Pancreas (tissue), 10 donors: Measurements from ENCODE around the gene MNX1. TPM values are rescaled to one million over a fixed set of nuclear protein-coding genes. Genes with fewer than 3 reads are reported as not detected.

Experiments used
- ATAC-seq, 4 donors: fragments of 200-7000 bp; cut with Tn5 transposase; one replicate each; pipeline versions ENCODE4 v1.8.0 to v1.9.1; 2020; ENCODE audit warnings: mild to moderate bottlenecking in 4 of 4, moderate library complexity in 4 of 4
- DNase-seq, 6 donors: peaks; one replicate each; pipeline ENCODE4 v3.0.0-alpha.2; 2020
- FAIRE-seq: peaks from 2 replicates; lab custom pipeline; 2012; peaks lifted over from hg19 to GRCh38; lab: Jason Lieb, UNC
- H3K27ac ChIP-seq, 4 donors: fragments of 200-600 bp; sonication (generic); 1 replicate in 3 of 4; 2 replicates in 1 of 4; pipeline versions ENCODE4 v1.5.0 to v1.8.0; 2020
- H3K27me3 ChIP-seq, 4 donors: fragments of 200-600 bp; one replicate each; pipeline ENCODE4 v1.8.0; 2021
- H3K36me3 ChIP-seq, 3 donors: fragments of 200-600 bp; sonication (generic) in 1 of 3; one replicate each; pipeline versions ENCODE4 v1.5.0 to v1.8.0; 2020 to 2021
- H3K4me1 ChIP-seq, 3 donors: fragments of 200-600 bp; one replicate each; pipeline ENCODE4 v1.8.0; 2021
- H3K4me3 ChIP-seq, 4 donors: fragments of 200-600 bp; sonication (generic) in 2 of 4; one replicate each; pipeline versions ENCODE4 v1.5.0 to v1.8.0; 2020 to 2021
- H3K9me3 ChIP-seq, 4 donors: fragments of 200-600 bp; one replicate each; pipeline ENCODE4 v1.8.0; 2021
- WGBS, 2 donors: extraction: QIAGEN DNeasy Blood & Tissue Kit; methylation state at CpG; one replicate each; pipeline ENCODE4 v1.1.7; 2013; 5-methylcytosine and 5-hydroxymethylcytosine counted together
- intact Hi-C, 3 donors: fragments of 100-400 bp; cut with DNase I; formaldehyde crosslinking; loops; one replicate each; pipeline versions ENCODE4 v1.11.1 to v1.14.2; 2022
- polyA plus RNA-seq, 2 donors: library from polyadenylated mRNA; stranded (reverse); fragments of 200-250 nt; gene quantifications; one replicate each; pipeline ENCODE4 v1.2.3, GENCODE V29; 2013
- total RNA-seq, 6 donors: library from RNA; stranded (reverse); fragmentation: NEBNext Ultra II Directional in 4 of 6; extraction: Animal tissue kit (Norgen Biotek cat#: 25700) in 4 of 6; gene quantifications; one replicate each; pipeline versions ENCODE4 v1.2.1 to v1.2.4, GENCODE V29; 2021 to 2023
- TF ChIP-seq, protein P1 (sequence below), 4 donors: fragments of 200-600 bp; sonication (generic) in 3 of 4; IDR thresholded peaks; one replicate each; pipeline versions ENCODE4 v1.5.0 to v1.8.0; 2021; ENCODE audit warnings: antibody characterized with exemption in 4 of 4
- donor health status: healthy with polysubstance abuse.
- donor health status: DM: no; HTN: no; CAD: no; lungs with moderate emphysema.
- donor health status: DM: no; HTN: no; CAD: no.
- donor health status: control.
- donor health status: control.
- donor health status: Bipolar disorder and iron deficiency.
- donor health status: DM: yes; HTN: yes; CAD: no.
- donor health status: DM: no; HTN: no; CAD: no.
- donor health status: DM: no; HTN: no; CAD: no.
- donor health status: DM: yes; HTN: yes; CAD: no.

Gene MNX1
- total and polyA plus RNA-seq, 8 donors: 15.6 to 47.3 (median 21.9) TPM

DNA sequence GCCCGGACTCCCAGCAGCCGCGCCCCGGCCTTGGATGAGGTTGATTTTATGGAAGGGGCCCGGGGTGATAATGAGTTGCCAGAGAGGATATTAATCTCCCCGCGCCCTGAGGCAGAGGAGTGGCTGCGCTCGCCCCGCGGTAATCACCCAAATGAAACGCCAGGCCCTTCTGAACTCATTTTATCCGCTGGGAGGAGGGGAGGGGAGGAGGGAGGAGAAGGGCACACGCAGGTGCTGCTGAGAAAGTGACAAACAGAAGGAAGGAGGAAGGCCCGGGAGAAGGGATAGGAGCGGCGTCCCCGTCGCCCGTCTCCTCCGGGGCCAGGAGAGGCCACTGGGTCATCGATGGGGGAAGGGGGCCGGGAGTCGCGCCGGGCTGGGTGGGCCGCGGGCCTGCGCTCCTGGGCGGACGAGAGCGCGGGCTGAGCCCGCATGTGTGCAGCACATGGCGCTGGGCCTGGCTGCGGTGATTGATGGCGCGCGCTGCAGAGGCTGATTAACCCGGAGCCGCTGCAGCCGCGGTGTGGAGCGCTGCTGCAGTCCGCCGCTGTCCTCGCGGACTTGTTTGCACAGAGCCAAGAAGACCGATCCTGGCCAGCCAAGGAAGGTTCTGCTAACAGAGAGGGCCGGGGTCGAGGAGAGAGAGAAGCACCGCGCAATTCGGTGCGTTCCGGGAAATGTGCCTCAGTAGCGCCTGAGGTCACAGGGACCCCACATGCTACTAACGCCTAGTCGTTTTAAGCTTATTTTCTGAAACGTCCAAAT, 6.5 kb downstream of the MNX1 start:
- no peak for FAIRE-seq
- TF ChIP-seq, protein P1, sequence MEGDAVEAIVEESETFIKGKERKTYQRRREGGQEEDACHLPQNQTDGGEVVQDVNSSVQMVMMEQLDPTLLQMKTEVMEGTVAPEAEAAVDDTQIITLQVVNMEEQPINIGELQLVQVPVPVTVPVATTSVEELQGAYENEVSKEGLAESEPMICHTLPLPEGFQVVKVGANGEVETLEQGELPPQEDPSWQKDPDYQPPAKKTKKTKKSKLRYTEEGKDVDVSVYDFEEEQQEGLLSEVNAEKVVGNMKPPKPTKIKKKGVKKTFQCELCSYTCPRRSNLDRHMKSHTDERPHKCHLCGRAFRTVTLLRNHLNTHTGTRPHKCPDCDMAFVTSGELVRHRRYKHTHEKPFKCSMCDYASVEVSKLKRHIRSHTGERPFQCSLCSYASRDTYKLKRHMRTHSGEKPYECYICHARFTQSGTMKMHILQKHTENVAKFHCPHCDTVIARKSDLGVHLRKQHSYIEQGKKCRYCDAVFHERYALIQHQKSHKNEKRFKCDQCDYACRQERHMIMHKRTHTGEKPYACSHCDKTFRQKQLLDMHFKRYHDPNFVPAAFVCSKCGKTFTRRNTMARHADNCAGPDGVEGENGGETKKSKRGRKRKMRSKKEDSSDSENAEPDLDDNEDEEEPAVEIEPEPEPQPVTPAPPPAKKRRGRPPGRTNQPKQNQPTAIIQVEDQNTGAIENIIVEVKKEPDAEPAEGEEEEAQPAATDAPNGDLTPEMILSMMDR (IDR thresholded peaks at IDR 0.05): no peak
- WGBS, 2 donors: 60 to 61% methylated on average over 60 of the region's 60 CpGs

DNA sequence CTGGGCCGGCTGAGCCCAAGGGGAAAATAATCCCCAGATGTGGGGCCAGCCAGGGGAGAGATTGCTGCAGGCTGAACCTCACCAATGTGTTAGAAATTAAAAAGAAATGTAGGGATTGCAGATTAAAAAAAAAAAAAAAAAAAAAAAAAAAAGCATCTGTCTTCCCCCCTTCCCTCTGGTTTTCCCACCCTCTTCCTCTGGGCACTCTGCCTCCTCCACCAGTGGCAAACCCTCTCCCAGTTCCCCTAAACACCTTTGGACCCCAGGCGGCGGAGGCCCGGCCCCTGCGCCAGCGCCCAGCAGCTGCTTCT, 7.1 kb downstream of the MNX1 start:
- H3K27me3 ChIP-seq: no peaks in the 10 kb centered on the region
- peak overlapping the region; percentile 42 to 90 (median 68) for H3K27ac ChIP-seq
- WGBS, 2 donors: 53 to 65% methylated on average over 6 of the region's 6 CpGs
- no peaks in the 10 kb centered on the region for H3K9me3 ChIP-seq
- intact Hi-C loops: loop anchor here in 1 of 3 donors (10.0 kb wide), 1 partner anchor 131 kb away; the partner anchor contains the start of gene UBE3C
- TF ChIP-seq, protein P1 (IDR thresholded peaks at IDR 0.05): no peak
- peak overlapping the region in 1 of 4 donors; percentile 84 for H3K4me3 ChIP-seq
- ATAC-seq (no peak), FAIRE-seq (no peak), DNase-seq (peak in 2 of 6 donors; percentile 14 to 25)
- peaks cover 0 to 10% (median 0%) of the 10 kb centered on the region in 3 donors for H3K4me1 ChIP-seq
- H3K36me3 ChIP-seq: no peaks in the 10 kb centered on the region

More for the DNA sequence above, 6.5 kb downstream of the MNX1 start:
- ATAC-seq: peak in 3 of 4 donors; percentile 4 to 20 (median 16)
- intact Hi-C loops: loop anchor here in 1 of 3 donors (10.0 kb wide), 1 partner anchor 131 kb away; the partner anchor contains the start of gene UBE3C
- no peaks in the 10 kb centered on the region for H3K9me3 ChIP-seq
- H3K27ac ChIP-seq: peak overlapping the region; percentile 42 to 90 (median 68)
- H3K27me3 ChIP-seq: no peaks in the 10 kb centered on the region
- no peaks in the 10 kb centered on the region for H3K36me3 ChIP-seq
- H3K4me3 ChIP-seq: peak overlapping the region in 2 of 4 donors; percentile 22 to 84
- H3K4me1 ChIP-seq: peaks cover 0 to 10% (median 0%) of the 10 kb centered on the region in 3 donors
- peak in 3 of 6 donors; percentile 12 to 60 (median 30) for DNase-seq

DNA sequence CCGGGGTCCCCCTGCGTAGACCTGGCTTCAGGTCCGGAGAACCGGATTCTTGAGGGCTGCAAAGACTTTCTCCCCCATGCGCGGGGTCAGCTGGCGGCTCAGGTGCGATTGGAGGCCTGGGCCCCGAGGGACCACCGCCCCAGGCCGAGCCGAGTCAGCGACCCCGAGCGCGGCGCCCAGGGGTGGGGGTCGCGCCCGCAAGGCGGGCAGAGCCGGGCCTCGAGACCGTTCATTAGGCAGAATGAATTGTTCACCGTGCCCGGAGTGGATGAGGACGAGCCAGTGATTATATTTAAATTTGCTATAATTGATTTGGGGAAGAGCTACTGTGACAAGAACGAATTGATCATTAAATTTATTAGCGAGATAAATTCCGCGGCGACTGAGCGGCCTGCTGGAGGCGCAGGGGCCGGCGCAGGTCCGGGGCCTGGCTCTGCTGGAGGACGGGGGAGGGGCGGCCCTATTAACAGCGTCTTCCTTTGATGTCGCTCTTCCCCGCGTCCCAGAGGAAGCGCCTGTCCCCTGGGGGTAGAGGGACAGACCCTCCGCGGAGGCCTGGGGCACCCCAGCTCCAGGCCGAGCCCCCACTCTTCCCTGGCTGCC, 7.5 kb downstream of the MNX1 start:
- H3K36me3 ChIP-seq: no peaks in the 10 kb centered on the region
- peak overlapping the region; percentile 42 to 90 (median 68) for H3K27ac ChIP-seq
- 53 to 57% methylated on average over 46 to 47 of the region's 47 CpGs for WGBS, 2 donors
- H3K4me1 ChIP-seq: peaks cover 0 to 7% (median 0%) of the 10 kb centered on the region in 3 donors
- TF ChIP-seq, protein P1 (IDR thresholded peaks at IDR 0.05): no peak
- H3K27me3 ChIP-seq: no peaks in the 10 kb centered on the region
- DNase-seq (peak in 3 of 6 donors; percentile 23 to 62 (median 23)), ATAC-seq (no peak), FAIRE-seq (no peak)
- H3K4me3 ChIP-seq: peak overlapping the region in 1 of 4 donors; percentile 84
- intact Hi-C loops: loop anchor here in 1 of 3 donors (10.0 kb wide), 1 partner anchor 132 kb away; the partner anchor contains the start of gene UBE3C
- no peaks in the 10 kb centered on the region for H3K9me3 ChIP-seq

DNA sequence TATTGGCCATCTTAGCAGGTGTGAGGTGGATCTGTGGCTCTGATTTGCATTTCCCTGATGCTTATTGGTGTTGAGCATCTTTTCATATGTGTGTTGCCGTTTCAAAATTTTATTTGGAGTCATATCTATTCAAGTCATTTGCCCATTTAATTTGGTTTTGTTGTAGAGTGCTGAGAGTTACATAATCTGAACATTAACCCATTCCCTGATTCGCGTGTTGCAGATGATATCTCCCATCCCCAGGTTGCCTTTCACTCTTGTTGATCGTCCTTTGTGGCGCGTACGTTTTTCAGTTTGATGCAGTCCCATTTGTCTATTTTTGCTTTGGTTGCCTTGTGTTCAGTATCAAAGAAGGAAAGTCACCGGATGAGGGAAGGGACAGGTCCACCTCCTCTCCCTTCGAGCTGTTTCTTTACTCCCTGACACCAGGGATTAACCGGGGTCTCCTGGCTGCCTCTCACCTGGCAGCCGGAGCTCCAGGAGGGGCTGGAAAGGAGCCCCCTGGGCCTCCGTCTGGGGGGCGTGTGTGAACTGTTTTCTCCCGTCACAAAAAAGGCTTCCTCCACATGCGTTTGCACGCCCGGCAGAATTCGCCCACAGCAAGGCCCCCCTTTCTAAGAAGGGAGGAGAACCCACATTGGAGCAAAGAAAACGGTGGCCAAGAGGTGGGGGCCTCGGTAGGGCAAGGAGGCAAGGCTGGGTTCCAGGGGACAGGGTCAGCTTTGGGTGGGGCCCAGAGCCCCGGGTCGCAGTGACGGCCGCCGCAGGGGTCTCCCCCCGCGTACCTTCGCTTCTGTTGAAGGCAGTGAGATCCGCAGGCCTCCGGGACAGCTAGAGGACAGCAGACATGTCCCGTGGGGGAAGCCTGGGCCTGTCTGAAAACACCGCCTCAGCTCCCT, 8.3 kb downstream of the MNX1 start:
- intact Hi-C loops: loop anchor here in 1 of 3 donors (10.0 kb wide), 1 partner anchor 133 kb away; the partner anchor contains the start of gene UBE3C
- TF ChIP-seq, protein P1 (IDR thresholded peaks at IDR 0.05): no peak
- no peak overlapping the region for H3K4me3 ChIP-seq
- FAIRE-seq (no peak), ATAC-seq (no peak), DNase-seq (peak in 3 of 6 donors; percentile 11 to 71 (median 15))
- H3K4me1 ChIP-seq: peaks cover 0 to 6% (median 0%) of the 10 kb centered on the region in 3 donors
- 67 to 70% methylated on average over 31 to 32 of the region's 32 CpGs for WGBS, 2 donors
- H3K27ac ChIP-seq: peak overlapping the region; percentile 42 to 90 (median 68)
- H3K9me3 ChIP-seq: no peaks in the 10 kb centered on the region
- no peaks in the 10 kb centered on the region for H3K36me3 ChIP-seq
- no peaks in the 10 kb centered on the region for H3K27me3 ChIP-seq
